CD4-positive, alpha-beta T cell (primary cell): ENCODE data around the gene PGF. TPM values are rescaled to one million over a fixed set of nuclear protein-coding genes. Genes with fewer than 3 reads are reported as not detected.

Experiments used
- ATAC-seq: fragments of 200-7000 bp; cut with Tn5 transposase; one replicate; pipeline ENCODE4 v1.10.0; 2022; ENCODE audit warnings: mild to moderate bottlenecking; ENCODE audit not compliant: poor library complexity
- CTCF ChIA-PET: fragments of 350-600 bp; sonication (Branson Sonifier 250); formaldehyde crosslinking; loops from one replicate; lab custom pipeline; 2021; ENCODE audit warnings: antibody characterized with exemption, inconsistent platforms; lab: Charles Lee
- POLR2A ChIA-PET: fragments of 350-600 bp; sonication (Branson Sonifier 250); formaldehyde crosslinking; loops from one replicate; lab custom pipeline; 2021; ENCODE audit warnings: antibody characterized with exemption, inconsistent platforms; lab: Charles Lee
- DNase-seq, 14 experiments: peaks; one replicate each; pipeline ENCODE4 v3.0.0-alpha.2; 2013 to 2020; ENCODE audit warnings: mixed read lengths in 2 of 14
- H3K27ac ChIP-seq, 2 donors: one replicate each; pipeline versions ENCODE4 v1.5.1 to v1.7.0; 2013; ENCODE audit warnings: low read length in 2 of 2, low read depth in 1 of 2, mild to moderate bottlenecking in 1 of 2
- H3K27me3 ChIP-seq, 2 experiments: 1 replicate in 1 of 2; 2 replicates in 1 of 2; pipeline versions ENCODE4 v1.6.1 to v1.7.0; 2013; ENCODE audit warnings: low read length in 2 of 2, control low read depth in 1 of 2, mild to moderate bottlenecking in 1 of 2, moderate library complexity in 1 of 2; ENCODE audit not compliant: insufficient read depth in 2 of 2, control insufficient read depth in 1 of 2
- H3K36me3 ChIP-seq: one replicate; pipeline ENCODE4 v1.6.1; 2013; ENCODE audit warnings: low read length, control low read depth; ENCODE audit not compliant: insufficient read depth
- H3K4me1 ChIP-seq: one replicate; pipeline ENCODE4 v1.6.1; 2013; ENCODE audit warnings: low read length, control low read depth; ENCODE audit not compliant: insufficient read depth
- H3K4me3 ChIP-seq: one replicate; pipeline ENCODE4 v1.5.1; 2013; ENCODE audit warnings: mild to moderate bottlenecking, low read length, moderate library complexity
- H3K9me3 ChIP-seq, 2 experiments: 1 replicate in 1 of 2; 2 replicates in 1 of 2; pipeline versions ENCODE4 v1.6.1 to v1.7.0; 2013; ENCODE audit warnings: low read length in 2 of 2, mild to moderate bottlenecking in 2 of 2, control low read depth in 1 of 2, moderate library complexity in 1 of 2; ENCODE audit not compliant: control insufficient read depth in 1 of 2, insufficient read depth in 1 of 2
- H3K27ac Mint-ChIP-seq: one replicate; pipeline ENCODE4 v1.8.0; 2020; ENCODE audit warnings: mixed read lengths
- H3K27me3 Mint-ChIP-seq: one replicate; pipeline ENCODE4 v1.8.0; 2021; ENCODE audit warnings: mixed read lengths
- H3K36me3 Mint-ChIP-seq: one replicate; pipeline ENCODE4 v1.8.0; 2021; ENCODE audit warnings: low read depth, mixed read lengths
- H3K4me1 Mint-ChIP-seq: one replicate; pipeline ENCODE4 v1.8.0; 2021; ENCODE audit warnings: low read depth, mixed read lengths
- H3K4me3 Mint-ChIP-seq: one replicate; pipeline ENCODE4 v1.8.0; 2020; ENCODE audit warnings: mild to moderate bottlenecking, mixed read lengths
- H3K9me3 Mint-ChIP-seq: one replicate; pipeline ENCODE4 v1.8.0; 2020; ENCODE audit warnings: mixed read lengths
- intact Hi-C, 2 experiments: fragments of 100-400 bp; cut with DNase I in 1 of 2; cut with micrococcal nuclease in 1 of 2; formaldehyde crosslinking; loops; one replicate each; pipeline versions ENCODE4 v1.15.1 to v1.9.0; 2023 to 2025; cut with DNase I, micrococcal nuclease
- total RNA-seq, 174 experiments: library from RNA in 2 of 174; stranded (reverse) in 2 of 174; gene quantifications; one replicate each; pipeline ENCODE4 v1.2.3 and lab custom pipeline; 2021 to 2026
- TF ChIP-seq, protein P1 (sequence below): fragments of 200-600 bp; IDR thresholded peaks from one replicate; pipeline ENCODE4 v1.8.0; 2022; ENCODE audit warnings: antibody characterized with exemption, mild to moderate bottlenecking

PGF gene
- total RNA-seq, 2 experiments from 2014 or later, result 0.11 TPM; not detected in 1

DNA sequence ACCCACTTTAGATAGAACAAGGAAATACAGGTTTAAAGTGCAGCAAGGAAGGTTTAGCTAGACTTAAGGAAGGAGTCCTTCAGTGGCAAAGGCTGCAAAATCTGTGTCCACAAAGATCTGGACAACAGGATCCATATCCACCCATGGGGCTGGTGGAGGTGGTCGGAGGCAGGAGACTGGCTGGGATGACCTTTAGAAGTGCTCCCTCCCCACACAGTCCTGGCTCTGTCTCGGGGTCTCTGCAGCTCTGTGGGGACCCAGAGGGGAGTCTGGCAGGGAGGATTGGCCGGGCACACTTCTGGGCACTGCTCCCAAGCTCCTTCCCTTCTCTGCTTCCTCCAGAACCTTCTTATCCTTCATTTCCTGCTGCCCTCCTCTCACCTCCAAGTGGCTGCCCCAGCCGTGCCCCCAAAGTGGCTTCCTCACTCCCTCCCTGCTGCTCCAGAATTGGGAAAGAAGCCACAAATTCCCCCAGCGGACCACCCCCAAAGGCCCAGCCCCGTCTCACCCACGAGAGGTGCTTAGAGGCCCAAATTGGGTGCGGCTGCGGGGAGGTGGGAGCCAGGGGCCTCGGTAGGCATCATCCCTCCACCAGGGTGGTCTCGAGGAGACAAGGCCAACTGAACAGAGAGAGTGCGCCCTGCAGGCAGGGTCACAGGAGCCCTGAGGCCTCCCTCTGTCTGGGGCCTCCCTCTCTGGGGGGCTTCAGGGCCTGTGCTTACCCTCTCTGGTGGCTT lies 21.9 kb upstream of the PGF start:
- Mint-ChIP-seq H3K27me3 (no peaks in the 10 kb centered on the region), H3K9me3 (no peaks in the 10 kb centered on the region), H3K4me1 (no peaks in the 10 kb centered on the region), H3K27ac (no peak overlapping the region), H3K36me3 (no peaks in the 10 kb centered on the region), H3K4me3 (no peak overlapping the region)
- Histone ChIP-seq H3K27me3 (no peaks in the 10 kb centered on the region), H3K4me1 (peaks cover 4% of the 10 kb centered on the region), H3K27ac (no peak overlapping the region), H3K4me3 (no peak overlapping the region), H3K9me3 (no peaks in the 10 kb centered on the region), H3K36me3 (no peaks in the 10 kb centered on the region)
- ChIA-PET POLR2A (no interaction called here), CTCF (no interaction called here)
- intact Hi-C loops, result no loop called here
- ATAC-seq (no peak), DNase-seq (no peak)
- TF ChIP-seq, protein P1, sequence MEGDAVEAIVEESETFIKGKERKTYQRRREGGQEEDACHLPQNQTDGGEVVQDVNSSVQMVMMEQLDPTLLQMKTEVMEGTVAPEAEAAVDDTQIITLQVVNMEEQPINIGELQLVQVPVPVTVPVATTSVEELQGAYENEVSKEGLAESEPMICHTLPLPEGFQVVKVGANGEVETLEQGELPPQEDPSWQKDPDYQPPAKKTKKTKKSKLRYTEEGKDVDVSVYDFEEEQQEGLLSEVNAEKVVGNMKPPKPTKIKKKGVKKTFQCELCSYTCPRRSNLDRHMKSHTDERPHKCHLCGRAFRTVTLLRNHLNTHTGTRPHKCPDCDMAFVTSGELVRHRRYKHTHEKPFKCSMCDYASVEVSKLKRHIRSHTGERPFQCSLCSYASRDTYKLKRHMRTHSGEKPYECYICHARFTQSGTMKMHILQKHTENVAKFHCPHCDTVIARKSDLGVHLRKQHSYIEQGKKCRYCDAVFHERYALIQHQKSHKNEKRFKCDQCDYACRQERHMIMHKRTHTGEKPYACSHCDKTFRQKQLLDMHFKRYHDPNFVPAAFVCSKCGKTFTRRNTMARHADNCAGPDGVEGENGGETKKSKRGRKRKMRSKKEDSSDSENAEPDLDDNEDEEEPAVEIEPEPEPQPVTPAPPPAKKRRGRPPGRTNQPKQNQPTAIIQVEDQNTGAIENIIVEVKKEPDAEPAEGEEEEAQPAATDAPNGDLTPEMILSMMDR, result no peak

DNA sequence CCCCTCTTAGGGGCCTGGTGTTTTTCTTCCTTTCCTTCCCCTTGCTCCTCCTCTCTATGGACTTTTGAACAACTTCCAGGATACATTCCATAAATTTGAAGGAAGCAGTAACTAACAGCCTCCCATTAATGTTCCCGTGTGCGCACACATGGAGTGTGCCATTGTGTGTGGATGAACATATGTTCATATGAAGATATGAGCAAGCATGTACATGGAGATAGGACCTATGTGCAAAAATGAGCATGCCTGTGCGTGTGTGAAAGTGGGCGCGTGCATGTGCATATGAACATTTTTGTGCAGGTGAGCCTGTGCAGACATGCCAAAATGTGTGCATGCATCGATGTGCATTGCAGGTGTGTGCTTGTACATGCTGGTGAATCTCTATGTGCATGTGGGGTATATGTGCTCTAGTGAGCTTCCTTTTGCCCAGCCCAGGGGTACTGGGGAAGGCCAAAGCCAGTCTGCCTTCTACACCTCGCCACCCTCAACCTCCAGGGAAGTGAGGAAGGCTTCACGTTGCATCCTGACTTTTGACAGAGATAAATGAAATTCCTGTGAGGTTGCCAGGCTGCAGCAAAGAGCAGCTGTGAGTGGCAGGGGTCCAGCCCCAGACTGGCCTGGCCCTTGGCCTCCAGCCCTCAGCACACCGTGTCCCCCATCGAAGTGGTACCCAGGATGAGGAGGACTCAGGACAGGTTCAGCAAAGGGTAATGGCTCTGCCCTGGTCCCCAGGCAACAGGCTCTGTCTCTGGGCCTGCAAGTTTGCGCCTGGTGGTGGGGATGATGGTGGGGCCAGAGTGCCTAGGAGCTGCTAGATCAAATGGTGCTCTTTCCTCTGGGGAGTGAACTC lies 21.1 kb upstream of the PGF start:
- Histone ChIP-seq H3K9me3 (no peaks in the 10 kb centered on the region), H3K36me3 (no peaks in the 10 kb centered on the region), H3K27me3 (no peaks in the 10 kb centered on the region), H3K27ac (no peak overlapping the region), H3K4me1 (peaks cover 4% of the 10 kb centered on the region), H3K4me3 (no peak overlapping the region)
- Mint-ChIP-seq H3K4me1 (no peaks in the 10 kb centered on the region), H3K27me3 (no peaks in the 10 kb centered on the region), H3K27ac (no peak overlapping the region), H3K9me3 (no peaks in the 10 kb centered on the region), H3K4me3 (no peak overlapping the region), H3K36me3 (no peaks in the 10 kb centered on the region)
- intact Hi-C loops, result no loop called here
- ChIA-PET POLR2A (no interaction called here), CTCF (no interaction called here)
- no peak for ATAC-seq
- DNase-seq, result no peak
- TF ChIP-seq, protein P1, result no peak

DNA sequence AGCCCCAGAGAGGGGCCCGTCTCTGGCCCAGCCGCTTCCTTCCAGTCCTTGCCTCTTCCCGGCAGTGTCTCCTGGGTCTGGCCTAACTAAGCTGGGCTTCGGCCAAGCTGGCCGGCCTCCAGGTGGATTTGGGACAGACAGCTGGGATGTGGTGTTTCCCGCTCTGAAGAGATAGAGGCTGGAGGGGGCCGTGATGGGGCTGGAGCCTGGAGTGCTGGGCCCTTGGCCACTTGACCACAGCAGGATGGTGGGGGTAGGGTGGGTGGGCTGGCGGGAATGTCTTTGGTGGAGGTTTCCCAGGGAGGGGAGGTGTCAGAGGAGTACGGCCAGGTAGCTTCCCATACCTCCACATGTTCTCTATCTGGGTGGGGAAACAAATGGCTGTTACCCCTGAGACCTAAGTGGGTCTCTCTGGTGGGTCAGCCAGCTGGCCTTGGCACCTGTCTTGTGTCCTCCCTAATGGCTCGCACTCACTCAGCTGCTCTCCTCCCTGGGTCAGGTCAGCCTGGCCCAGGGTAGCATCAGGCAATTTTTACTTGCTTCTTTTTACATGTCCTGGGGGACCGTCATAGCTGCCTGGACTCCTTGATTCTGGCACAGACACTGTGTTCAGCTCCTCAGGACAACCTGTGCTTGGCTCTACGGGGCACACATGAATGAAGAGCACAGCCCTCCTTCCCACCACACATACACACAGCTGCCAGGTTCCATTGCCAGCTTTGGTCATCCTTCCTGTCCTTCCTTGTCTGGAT lies 19.8 kb upstream of the PGF start:
- Mint-ChIP-seq H3K27ac (no peak overlapping the region), H3K36me3 (no peaks in the 10 kb centered on the region), H3K9me3 (no peaks in the 10 kb centered on the region), H3K4me3 (no peak overlapping the region), H3K4me1 (no peaks in the 10 kb centered on the region), H3K27me3 (no peaks in the 10 kb centered on the region)
- no peak for DNase-seq
- ChIA-PET CTCF (no interaction called here), POLR2A (no interaction called here)
- Histone ChIP-seq H3K27me3 (no peaks in the 10 kb centered on the region), H3K27ac (no peak overlapping the region), H3K9me3 (no peaks in the 10 kb centered on the region), H3K4me3 (no peak overlapping the region), H3K36me3 (no peaks in the 10 kb centered on the region), H3K4me1 (peaks cover 4% of the 10 kb centered on the region)
- TF ChIP-seq, protein P1, result no peak
- intact Hi-C loops, result no loop called here
- no peak for ATAC-seq
